PC-3 (cell line): ENCODE data around the gene RIPK3.

Experiments
- EZH2phosphoT487 ChIP-seq: fragments of 300-600 bp; sonication (generic); IDR thresholded peaks from 2 replicates; pipeline ENCODE4 v1.6.1; 2018; ENCODE audit warnings: mild to moderate bottlenecking, antibody characterized with exemption, low read length, borderline replicate concordance
- TF ChIP-seq, protein P1 (sequence below): fragments of 300-600 bp; sonication (generic); conservative IDR thresholded peaks from 2 replicates; pipeline ENCODE4 v1.5.1; 2017; ENCODE audit warnings: antibody characterized with exemption, low read depth, mild to moderate bottlenecking, low read length

GRCh38 chr14:24317141-24317928 is 22.5 kb downstream of the RIPK3 start:
- TF ChIP-seq, protein P1, sequence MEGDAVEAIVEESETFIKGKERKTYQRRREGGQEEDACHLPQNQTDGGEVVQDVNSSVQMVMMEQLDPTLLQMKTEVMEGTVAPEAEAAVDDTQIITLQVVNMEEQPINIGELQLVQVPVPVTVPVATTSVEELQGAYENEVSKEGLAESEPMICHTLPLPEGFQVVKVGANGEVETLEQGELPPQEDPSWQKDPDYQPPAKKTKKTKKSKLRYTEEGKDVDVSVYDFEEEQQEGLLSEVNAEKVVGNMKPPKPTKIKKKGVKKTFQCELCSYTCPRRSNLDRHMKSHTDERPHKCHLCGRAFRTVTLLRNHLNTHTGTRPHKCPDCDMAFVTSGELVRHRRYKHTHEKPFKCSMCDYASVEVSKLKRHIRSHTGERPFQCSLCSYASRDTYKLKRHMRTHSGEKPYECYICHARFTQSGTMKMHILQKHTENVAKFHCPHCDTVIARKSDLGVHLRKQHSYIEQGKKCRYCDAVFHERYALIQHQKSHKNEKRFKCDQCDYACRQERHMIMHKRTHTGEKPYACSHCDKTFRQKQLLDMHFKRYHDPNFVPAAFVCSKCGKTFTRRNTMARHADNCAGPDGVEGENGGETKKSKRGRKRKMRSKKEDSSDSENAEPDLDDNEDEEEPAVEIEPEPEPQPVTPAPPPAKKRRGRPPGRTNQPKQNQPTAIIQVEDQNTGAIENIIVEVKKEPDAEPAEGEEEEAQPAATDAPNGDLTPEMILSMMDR = no peak
- TF ChIP-seq EZH2phosphoT487 = no peak
